GM04503 (cell line): Measurements from ENCODE around the gene ZNF316.
"Not testable (repeated sequence)": the region's sequence is repeated elsewhere in the genome, so short reads cannot be mapped to it uniquely, and the experiment has no call there.

ENCODE experiments used
- DNase-seq: peaks from one replicate; pipeline ENCODE4 v3.0.0-alpha.2; 2012; ENCODE audit warnings: low read depth

The ZNF316 gene

DNA sequence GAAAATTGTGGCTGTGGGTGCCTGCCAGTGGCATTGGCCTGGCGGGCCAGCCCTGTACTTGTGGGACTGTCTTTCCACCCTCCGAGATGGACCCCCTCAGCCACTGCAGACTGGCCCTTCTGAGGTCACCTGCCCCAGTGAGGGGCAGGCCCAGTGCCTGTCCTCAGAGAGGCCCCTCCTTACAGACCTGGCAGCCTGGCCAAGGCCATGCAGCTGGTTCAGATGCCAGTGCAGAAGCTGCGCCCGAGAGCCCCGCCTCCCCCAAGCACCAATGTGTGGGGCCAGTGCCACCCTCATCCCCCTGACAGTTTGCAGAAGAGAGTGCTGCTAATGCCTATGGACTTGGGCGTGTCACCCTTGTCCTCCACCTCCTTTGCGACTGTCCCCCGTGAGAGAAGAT, 10.0 kb downstream of the ZNF316 start:
- DNase-seq, result no peak

DNA sequence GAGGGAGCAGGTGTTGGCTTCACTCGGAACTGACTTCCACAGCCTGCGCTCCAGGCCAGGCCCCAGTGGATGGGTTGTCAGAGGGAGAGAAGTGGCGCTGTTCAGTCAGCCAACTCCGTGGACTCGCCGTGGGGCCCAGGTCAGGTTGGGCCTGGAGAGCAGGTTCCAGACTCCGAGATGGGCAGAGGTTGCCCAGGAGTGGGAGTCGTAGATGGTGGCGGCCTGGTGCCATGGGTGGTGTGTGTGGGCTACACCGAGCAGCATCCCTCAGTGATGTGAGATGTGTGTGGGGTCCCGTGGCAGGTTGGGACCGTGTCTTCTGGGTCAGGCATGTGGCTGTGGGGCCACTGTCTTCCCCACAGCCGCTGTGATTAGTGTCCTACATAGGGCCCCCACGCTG, 10.4 kb downstream of the ZNF316 start:
- DNase-seq, result no peak

DNA sequence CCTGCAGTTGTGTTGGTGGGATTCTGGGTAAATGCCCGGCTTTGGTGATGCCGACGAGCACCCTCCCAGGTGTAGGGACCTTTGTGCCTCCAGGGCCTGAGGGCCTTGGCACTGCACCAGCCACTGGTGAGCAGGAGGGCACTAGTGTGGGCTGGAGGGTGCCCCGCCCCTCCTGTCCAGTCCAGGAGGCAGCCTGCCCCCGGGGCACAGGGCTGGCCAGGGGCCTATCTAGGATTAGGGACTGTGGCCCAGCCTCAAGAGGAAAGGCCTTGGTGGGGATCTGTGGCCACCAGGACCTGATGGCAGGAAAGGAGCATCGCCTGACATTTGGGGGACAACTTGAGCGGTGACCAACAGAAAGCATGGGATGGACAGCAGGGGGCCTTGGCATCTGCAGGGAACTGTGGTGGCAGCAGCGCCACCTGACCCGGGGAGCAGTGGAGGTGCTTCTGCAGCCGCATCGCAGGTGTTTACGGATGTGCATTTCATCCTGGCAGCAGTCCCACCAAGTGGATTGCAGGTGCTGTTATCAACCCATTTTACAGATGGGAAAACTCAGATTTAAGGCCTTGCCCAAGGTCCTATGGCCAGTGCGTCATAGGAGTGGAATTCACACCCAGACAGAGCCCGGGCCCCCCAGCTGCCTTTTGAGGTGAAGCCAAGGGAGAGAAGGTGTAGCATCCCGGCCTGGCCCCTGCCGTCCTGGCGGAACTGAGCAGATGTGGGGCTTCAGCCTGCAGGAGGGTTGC, 11.1 kb downstream of the ZNF316 start:
- DNase-seq, result no peak

- no peak for DNase-seq
These were observed 11.6 kb downstream of the ZNF316 start for GRCh38 chr7:6648815-6649104.

DNA sequence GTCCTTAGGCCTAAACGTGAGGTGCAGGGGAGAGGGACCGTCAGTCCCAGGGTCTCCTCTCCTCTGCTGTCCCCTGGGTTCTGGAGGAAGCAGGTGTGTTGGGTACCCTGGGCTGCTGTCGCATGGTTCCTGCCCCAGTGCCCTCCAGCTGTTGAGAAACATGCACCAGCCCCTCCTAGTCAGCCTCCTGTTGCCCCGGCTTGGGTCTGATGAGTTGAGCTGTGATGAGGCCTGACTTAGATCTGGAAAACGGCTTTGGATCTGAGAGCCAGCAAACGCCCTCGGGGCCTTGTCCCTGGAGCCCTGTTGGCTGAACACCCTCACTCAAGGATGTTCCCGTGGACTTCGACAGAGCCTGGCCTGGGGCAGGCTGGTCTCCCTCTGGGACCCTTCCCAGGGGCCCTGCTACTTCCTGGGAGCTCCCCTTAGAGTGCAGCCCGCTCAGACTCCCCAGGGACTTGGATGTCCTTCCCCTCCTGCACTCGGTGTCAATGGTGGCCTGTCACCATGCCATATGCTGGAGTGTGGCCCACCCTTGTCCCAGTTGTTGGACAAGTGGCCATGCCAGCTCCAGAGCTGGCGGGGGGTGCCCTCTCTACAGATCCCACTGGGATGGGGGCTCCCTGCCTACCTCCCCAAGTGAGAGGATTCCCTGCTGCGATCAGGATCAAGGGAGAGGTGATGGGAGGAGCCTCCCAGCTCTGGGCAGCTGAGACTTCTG, 12.3 kb downstream of the ZNF316 start:
- DNase-seq, result no peak

- DNase-seq, result no peak
These were observed 13.0 kb downstream of the ZNF316 start for GRCh38 chr7:6650086-6650485.

DNA sequence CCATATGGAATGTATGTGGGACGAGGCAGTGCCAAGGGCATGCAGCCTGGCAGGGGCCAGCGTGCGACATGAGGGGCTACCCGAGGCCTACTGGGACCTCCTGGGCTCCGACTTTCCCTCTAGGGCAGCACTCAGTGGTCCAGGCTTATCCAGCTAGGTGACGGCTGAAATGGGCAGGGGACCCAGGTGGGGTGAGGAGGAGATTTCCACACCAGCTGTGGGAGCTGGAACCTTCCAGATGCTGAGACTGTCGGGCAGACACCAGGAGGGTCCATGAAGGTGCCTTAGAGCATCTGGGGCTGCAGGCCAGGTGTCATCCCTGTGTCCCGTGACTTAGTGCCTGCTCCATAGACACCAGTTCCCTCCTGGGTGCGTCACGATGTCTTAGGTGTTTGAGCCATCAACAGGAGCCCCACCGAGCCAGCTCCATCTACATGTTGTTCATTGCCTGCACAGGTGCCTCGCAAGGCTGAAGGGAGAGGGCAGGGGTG, 13.4 kb downstream of the ZNF316 start:
- DNase-seq, result no peak

DNA sequence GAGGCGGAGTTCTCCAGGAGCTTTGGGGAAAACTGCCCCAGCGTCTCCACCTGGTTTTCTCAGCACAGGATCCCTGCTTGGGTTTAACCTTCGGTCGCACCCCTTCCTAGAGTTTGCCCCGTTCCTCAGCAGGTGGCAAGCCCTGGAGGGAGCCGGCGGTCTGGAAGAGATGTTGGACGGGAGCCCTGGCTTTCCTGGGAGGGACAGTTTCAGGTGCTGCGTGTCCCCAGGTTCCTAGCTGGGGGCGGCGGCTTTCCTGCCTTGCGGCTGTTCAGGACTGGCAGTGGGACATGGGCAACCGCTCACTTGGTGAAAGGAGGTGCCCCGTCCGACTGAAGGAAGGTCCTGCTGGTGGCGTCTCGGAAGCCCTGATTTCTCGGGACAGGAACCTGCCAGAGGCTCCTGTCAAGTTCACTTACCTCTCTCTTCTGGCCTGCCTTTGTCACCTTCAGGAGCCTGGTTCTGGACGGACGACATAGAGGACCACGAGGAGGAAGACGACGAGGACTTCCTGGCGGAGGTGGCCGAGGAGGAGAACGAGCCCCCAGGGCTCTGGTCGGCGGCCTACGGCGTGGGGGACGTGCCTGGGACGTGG, 14.8 kb downstream of the ZNF316 start:
- DNase-seq, result no peak

DNA sequence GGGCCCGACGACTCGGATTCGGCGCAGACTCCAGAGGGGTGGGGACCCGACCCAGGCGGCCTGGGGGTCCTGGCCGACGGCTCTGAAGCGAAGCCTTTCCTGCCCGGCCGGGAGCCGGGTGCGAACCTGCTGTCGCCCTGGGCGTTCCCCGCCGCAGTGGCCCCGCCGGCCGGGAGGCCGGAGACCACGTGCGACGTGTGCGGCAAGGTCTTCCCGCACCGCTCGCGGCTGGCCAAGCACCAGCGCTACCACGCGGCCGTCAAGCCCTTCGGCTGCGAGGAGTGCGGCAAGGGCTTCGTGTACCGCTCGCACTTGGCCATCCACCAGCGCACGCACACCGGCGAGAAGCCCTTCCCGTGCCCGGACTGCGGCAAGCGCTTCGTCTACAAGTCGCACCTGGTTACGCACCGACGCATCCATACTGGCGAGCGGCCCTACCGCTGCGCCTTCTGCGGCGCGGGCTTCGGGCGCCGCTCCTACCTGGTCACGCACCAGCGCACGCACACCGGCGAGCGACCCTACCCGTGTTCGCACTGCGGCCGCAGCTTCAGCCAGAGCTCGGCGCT, 15.4 kb downstream of the ZNF316 start:
- no peak for DNase-seq

GRCh38 chr7:6653071-6654003, 16.2 kb downstream of the ZNF316 start:
- DNase-seq, result no peak

DNA sequence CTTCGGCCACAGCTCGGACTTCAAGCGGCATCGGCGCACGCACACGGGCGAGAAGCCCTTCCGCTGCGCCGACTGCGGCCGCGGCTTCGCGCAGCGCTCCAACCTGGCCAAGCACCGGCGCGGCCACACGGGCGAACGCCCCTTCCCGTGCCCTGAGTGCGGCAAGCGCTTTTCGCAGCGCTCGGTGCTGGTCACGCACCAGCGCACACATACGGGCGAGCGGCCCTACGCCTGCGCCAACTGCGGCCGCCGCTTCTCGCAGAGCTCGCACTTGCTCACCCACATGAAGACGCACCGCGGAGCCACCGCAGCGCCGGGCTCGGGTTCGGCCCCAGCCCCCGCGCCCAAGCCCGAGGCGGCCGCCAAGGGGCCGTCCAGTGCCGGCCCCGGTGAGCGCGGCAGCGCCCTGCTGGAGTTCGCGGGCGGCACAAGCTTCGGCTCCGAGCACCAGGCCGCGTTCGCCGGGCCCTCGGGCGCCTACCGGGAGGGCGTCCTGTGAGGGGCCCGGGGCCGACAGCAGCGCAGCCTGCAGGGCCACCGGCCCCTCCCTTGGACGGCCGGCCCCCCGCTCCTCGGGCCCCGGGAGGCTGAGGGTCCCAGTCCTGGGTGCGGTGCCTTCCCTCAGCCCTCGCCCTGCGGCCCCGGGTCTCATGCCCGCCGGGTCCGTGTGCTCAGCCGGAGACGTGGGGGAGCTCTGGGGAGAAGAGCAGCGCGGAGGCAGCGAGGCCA, 17.2 kb downstream of the ZNF316 start:
- no peak for DNase-seq

GRCh38 chr7:6654842-6655610, 17.9 kb downstream of the ZNF316 start:
- DNase-seq, result no peak

- DNase-seq, result no peak
These were observed 18.7 kb downstream of the ZNF316 start for GRCh38 chr7:6655636-6656385.

DNA sequence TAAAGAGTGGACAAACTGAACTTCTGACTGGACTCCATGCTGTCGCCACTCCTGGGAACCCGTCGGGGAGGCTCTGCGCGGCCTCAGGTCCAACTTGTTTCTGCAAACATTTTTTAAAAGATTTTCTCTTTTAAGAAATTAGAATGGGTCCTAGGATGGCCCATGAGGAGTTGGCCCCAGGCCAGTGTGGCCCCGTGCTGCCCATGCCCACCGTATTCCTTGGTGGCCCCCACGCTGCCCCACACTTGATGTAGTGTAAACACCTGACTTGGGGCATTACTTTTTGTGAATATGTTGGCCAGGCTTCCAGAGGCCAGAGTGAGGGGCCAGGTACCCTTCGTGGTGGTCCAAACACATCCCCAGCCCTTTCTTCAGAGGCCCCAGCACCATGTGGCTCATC, 19.3 kb downstream of the ZNF316 start:
- no peak for DNase-seq

- no peak for DNase-seq
These were observed 21.7 kb downstream of the ZNF316 start for GRCh38 chr7:6658618-6659345.

GRCh38 chr7:6670851-6671250, 33.7 kb downstream of the ZNF316 start:
- not testable (repeated sequence) for DNase-seq

DNA sequence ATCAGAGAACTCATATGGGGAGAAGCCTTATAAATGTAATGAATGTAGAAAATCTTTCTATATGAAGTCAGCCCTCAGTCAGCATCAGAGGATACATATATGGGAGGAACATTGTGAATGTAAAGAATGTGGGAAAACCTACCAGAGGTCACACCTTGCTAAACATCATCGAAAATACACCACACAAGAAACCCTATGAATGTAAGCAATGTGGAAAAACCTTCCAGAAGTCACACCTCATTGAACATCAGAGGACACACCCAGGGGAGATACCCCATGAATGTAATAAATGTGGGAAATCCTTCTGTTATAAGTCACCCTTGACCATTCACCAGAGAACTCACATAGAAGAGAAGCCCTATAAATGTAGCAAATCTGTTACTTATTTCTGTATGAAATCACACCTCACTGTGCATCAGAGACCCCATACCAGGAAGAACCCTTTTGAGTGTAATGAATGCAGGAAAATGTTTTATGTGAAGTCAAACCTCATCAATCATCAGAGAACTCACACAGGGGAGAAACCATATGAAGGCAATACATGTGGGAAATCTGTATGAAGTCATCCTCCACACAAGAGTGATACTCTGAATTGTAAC, 38.8 kb downstream of the ZNF316 start:
- no peak for DNase-seq

DNA sequence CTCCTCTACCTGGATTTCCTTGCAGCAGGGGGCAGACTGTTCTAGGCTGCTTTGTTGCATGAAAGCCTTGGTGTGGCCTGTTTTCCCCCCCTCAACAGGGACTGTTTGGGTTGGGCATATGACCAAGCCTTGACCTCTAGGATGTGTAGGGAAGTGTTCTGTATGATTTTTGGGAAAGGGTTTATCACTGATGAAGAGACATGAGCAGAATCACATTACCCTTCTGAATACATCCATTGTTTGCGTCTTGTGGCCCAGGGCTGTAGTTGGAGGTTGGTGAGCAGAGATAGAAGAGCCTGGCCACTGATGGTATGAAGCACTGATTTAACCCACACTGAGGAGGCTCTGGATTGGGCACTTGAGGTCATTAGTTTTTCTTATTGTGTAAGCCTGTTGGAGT, 43.0 kb downstream of the ZNF316 start:
- no peak for DNase-seq

DNA sequence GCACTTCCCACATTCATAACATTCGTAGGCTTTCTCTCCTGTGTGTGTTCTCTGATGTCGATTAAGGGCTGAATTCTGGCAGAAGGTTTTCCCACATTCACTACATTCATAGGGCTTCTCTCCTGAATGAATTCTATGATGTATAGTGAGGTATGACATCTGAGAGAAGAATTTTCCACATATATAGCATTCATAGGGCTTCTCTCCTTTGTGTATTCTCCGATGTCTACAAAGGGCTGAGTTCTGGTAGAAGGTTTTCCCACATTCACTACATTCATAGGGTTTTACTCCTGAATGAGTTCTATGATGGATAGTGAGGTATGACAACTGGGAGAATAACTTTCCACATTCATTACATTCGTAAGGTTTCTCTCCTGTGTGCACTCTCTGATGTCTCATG, 54.0 kb downstream of the ZNF316 start:
- no peak for DNase-seq
